ENCODE data around the gene GPR27. TPM values are rescaled to one million over a fixed set of nuclear protein-coding genes. Genes with fewer than 3 reads are reported as not detected.

Gene GPR27
- total RNA-seq (2021; fragmentation: NEBNext Ultra II Directional; extraction: Animal tissue kit (Norgen Biotek cat#: 25700)) (12.5 and 13.8 TPM in 2 replicates), polyA plus RNA-seq (2011; rRNA removed) (10.7 and 11.3 TPM in 2 replicates), polyA minus RNA-seq (2011; rRNA and poly(A)+ RNA removed) (3.0 and 3.3 TPM in 2 replicates)
- polyA plus RNA-seq (2011; cell fraction: cytosol; rRNA removed) = 11.2 TPM
- polyA plus RNA-seq (2011; cell fraction: nucleus; rRNA removed) = 9.2 TPM
- 9.9 to 15.0 TPM (median 10.5 TPM) in 4 replicates for polyA plus RNA-seq (2012, experiment 1 of 2)
- polyA plus RNA-seq (2012, experiment 2 of 2) = 14.3 TPM
- polyA plus RNA-seq (2013, experiment 1 of 2) = 12.5 TPM
- 12.5 TPM for polyA plus RNA-seq (2013, experiment 2 of 2)
- polyA minus RNA-seq (2011; cell fraction: cytosol; rRNA and poly(A)+ RNA removed) = 8.9 TPM
- 6.9 TPM for polyA minus RNA-seq (2011; cell fraction: nucleus; rRNA and poly(A)+ RNA removed)
- long read RNA-seq, experiment 1, transcript GPR27-201 (1 exons, 2,447 nt) = major isoform, 24 of 24 reads
- long read RNA-seq, experiment 1, partial matches to known transcripts = 0 of 24 reads
- long read RNA-seq, experiment 1, other reads (novel, unspliced or antisense) = 0 of 24 reads
- long read RNA-seq, experiment 2, transcript GPR27-201 (1 exons, 2,447 nt) = major isoform, 8 of 8 reads
- long read RNA-seq, experiment 2, partial matches to known transcripts = 0 of 8 reads
- long read RNA-seq, experiment 2, other reads (novel, unspliced or antisense) = 0 of 8 reads

DNA sequence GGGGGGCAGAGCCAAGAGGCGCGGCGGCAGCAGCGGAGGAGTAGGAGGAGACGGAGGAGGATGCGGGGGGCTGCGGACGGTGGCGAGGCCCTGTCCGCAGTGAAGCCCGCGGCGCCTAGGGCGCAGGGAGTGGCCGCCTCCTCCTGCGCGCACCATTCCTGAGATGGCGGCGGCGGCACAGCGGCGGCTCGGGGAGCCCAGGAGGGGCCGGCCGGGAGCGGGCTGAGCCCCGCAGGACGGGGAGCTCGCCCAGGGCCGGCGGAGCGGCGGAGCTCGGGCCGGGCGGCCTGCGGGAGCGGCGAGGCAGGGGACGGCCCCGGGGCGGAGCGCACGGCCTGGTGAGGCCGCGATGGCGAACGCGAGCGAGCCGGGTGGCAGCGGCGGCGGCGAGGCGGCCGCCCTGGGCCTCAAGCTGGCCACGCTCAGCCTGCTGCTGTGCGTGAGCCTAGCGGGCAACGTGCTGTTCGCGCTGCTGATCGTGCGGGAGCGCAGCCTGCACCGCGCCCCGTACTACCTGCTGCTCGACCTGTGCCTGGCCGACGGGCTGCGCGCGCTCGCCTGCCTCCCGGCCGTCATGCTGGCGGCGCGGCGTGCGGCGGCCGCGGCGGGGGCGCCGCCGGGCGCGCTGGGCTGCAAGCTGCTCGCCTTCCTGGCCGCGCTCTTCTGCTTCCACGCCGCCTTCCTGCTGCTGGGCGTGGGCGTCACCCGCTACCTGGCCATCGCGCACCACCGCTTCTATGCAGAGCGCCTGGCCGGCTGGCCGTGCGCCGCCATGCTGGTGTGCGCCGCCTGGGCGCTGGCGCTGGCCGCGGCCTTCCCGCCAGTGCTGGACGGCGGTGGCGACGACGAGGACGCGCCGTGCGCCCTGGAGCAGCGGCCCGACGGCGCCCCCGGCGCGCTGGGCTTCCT is at the start of gene GPR27:
Gene GPR27 (plus strand): TSS at position 155 of the 909 bp plus-strand sequence. CDS start 195 bp downstream, at position 350.
- no peaks in the 10 kb centered on the region for H4K20me1 ChIP-seq (replicated peaks in 1 of 2; ENCODE audit: control insufficient read depth in 1 of 2, insufficient read depth in 2 of 2, low read length in 2 of 2)
- peak within 1 kb of the TSS; percentile 100; the same call in 1 of the 2 replicates for H2BK15ac ChIP-seq (ENCODE audit: low read length)
- H4K5ac ChIP-seq (ENCODE audit: insufficient read length, low read depth, low read length) = peak within 1 kb of the TSS; percentile 36
- H3K4me1 ChIP-seq (replicated peaks in 1 of 4; ENCODE audit: control insufficient read depth in 3 of 4, insufficient read depth in 4 of 4, low read length in 3 of 4) = peaks cover 0 to 12% (median 5%) of the 10 kb centered on the region in 4 experiments
- CTCF ChIA-PET (ENCODE audit: partially characterized antibody) = interaction anchor here (0.7 kb wide), 1 partner anchor 24 kb away, joined by 3 read pairs; no protein-coding TSS in a partner anchor
- POLR2A ChIA-PET (ENCODE audit: partially characterized antibody) = interaction anchor here (1.1 to 1.9 kb wide), 5 partner anchors 20 to 61 kb away, joined by 3 to 6 read pairs (median 4); partner anchors contain the start of gene PROK2
- peak within 1 kb of the TSS; percentile 53; the same call in 1 of the 2 replicates for H2BK5ac ChIP-seq (ENCODE audit: low read depth, low read length)
- H4K8ac ChIP-seq (ENCODE audit: extremely low read depth, insufficient read depth, low read length) = peak within 1 kb of the TSS; percentile 73
- FAIRE-seq = no peak
- H3K9ac ChIP-seq (replicated peaks in 1 of 4; ENCODE audit: extremely low read depth in 1 of 4, low read depth in 3 of 4, low read length in 3 of 4) = peak within 1 kb of the TSS; percentile 66 to 89 (median 78)
- peak within 1 kb of the TSS; percentile 18 for H3K56ac ChIP-seq (replicated peaks; ENCODE audit: insufficient read length, low read depth, low read length)
- H3K36me3 ChIP-seq (ENCODE audit: control insufficient read depth in 2 of 4, insufficient read depth in 4 of 4, low read length in 3 of 4) = no peaks in the 10 kb centered on the region
- H4K91ac ChIP-seq (replicated peaks; ENCODE audit: insufficient read length, low read length) = peak within 1 kb of the TSS; percentile 96
- no peaks in the 10 kb centered on the region; a peak in 1 of 4 replicates for H3K79me2 ChIP-seq (ENCODE audit: control insufficient read depth in 1 of 2, insufficient read depth in 2 of 2, low read length in 2 of 2)
- no peak within 1 kb of the TSS for H3K23ac ChIP-seq (ENCODE audit: insufficient read length)
- H2BK20ac ChIP-seq (ENCODE audit: low read length) = peak within 1 kb of the TSS; percentile 76; the same call in 1 of the 2 replicates
- 1% methylated on average over 59 of the region's 131 CpGs; no CpG with 5 or more reads in 1 of the 2 experiments for whole genome bisulfite sequencing, 2 experiments (ENCODE audit: extremely low coverage in 1 of 2, insufficient coverage in 1 of 2, insufficient read length in 1 of 2, insufficient replicate concordance in 2 of 2, low coverage in 1 of 2, low lambda C conversion rate in 2 of 2, missing lambda C conversion rate in 1 of 2)
- peak within 1 kb of the TSS; percentile 50 to 78 (median 54) for H3K4me3 ChIP-seq (ENCODE audit: extremely low read depth in 1 of 4, insufficient read depth in 2 of 4, low read depth in 3 of 4, low read length in 4 of 4)
- H3K14ac ChIP-seq (ENCODE audit: insufficient read length) = no peak within 1 kb of the TSS
- peaks cover 10% of the 10 kb centered on the region; the same call in 1 of the 2 replicates for H3K23me2 ChIP-seq (ENCODE audit: low read depth, low read length)
- H2AFZ ChIP-seq (ENCODE audit: low read length) = peak within 1 kb of the TSS; percentile 74; the same call in 1 of the 2 replicates
- peaks cover 15 to 47% (median 41%) of the 10 kb centered on the region in 4 experiments for H3K27me3 ChIP-seq (replicated peaks in 1 of 4; ENCODE audit: control insufficient read depth in 3 of 4, extremely low read depth in 1 of 4, insufficient read depth in 3 of 4, low read length in 3 of 4)
- no peak within 1 kb of the TSS for H2BK120ac ChIP-seq (replicated peaks; ENCODE audit: low read depth, low read length)
- DNase-seq (ENCODE audit: low read depth in 1 of 2, low spot score in 2 of 2) = peak in 1 of 2 experiments; percentile 72
- H3K27ac ChIP-seq (ENCODE audit: low read depth, low read length) = no peak within 1 kb of the TSS
- H3K4ac ChIP-seq (replicated peaks; ENCODE audit: insufficient read length, low read depth, low read length) = no peak within 1 kb of the TSS
- H3K79me1 ChIP-seq (ENCODE audit: low read depth, low read length) = no peaks in the 10 kb centered on the region
- no peaks in the 10 kb centered on the region for H3K9me3 ChIP-seq (ENCODE audit: insufficient read depth in 2 of 2, low read depth in 1 of 2, low read length in 1 of 2)
- peak within 1 kb of the TSS; percentile 95 for H3K18ac ChIP-seq (ENCODE audit: extremely low read depth, low read length)
- H2BK12ac ChIP-seq (ENCODE audit: low read depth, low read length) = peak within 1 kb of the TSS; percentile 99; the same call in 1 of the 2 replicates
- H2AK5ac ChIP-seq (ENCODE audit: low read depth, low read length) = no peak within 1 kb of the TSS
- peak within 1 kb of the TSS; percentile 85 to 98 for H3K4me2 ChIP-seq (ENCODE audit: insufficient read depth in 1 of 2, low read depth in 2 of 2, low read length in 2 of 2)
- no peak for TF ChIP-seq SUZ12 (IDR thresholded peaks at IDR 0.05; ENCODE audit: low read length)
- TF ChIP-seq SP4 (IDR thresholded peaks at IDR 0.05; ENCODE audit: low read length) = no peak
- TF ChIP-seq GABPA (IDR thresholded peaks at IDR 0.05; ENCODE audit: borderline replicate concordance, insufficient read depth, low read length) = peak; percentile 44; the same call in 1 of the 2 replicates
- TF ChIP-seq RBBP5 (IDR thresholded peaks at IDR 0.05; ENCODE audit: borderline replicate concordance, low read depth, low read length) = peak; percentile 88; the same call in 1 of the 2 replicates
- no peak for TF ChIP-seq KDM5A (IDR thresholded peaks at IDR 0.05; ENCODE audit: low read length)
- TF ChIP-seq TBP (IDR thresholded peaks at IDR 0.05; ENCODE audit: low read depth, low read length) = no peak
- no peak for TF ChIP-seq RAD21 (IDR thresholded peaks at IDR 0.05 in 1 of 2, conservative IDR thresholded peaks at IDR 0.05 in 1 of 2; ENCODE audit: low read depth in 2 of 2, low read length in 2 of 2)

Measured in H1 (cell line).